Fibroblast of pulmonary artery (primary cell): ENCODE data around the gene TNIK.

Source experiments
- DNase-seq: peaks from one replicate; pipeline ENCODE4 v3.0.0-alpha.2; 2010; ENCODE audit warnings: low read depth
- H3K4me3 ChIP-seq: replicated peaks from 2 replicates; pipeline ENCODE4 v1.5.1; 2011; ENCODE audit warnings: low read depth, mild to moderate bottlenecking, control low read depth, low read length, moderate library complexity
- CTCF ChIP-seq: IDR thresholded peaks from 2 replicates; pipeline ENCODE4 v1.5.1; 2011; ENCODE audit warnings: mild to moderate bottlenecking, control low read depth, low read length, inconsistent platforms; ENCODE audit errors: missing control alignments

The TNIK gene

GRCh38 chr3:171441381-171441780 is 18.8 kb downstream of the TNIK start:
- TF ChIP-seq CTCF: no peak
- DNase-seq: no peak
- no peak overlapping the region for H3K4me3 ChIP-seq

GRCh38 chr3:171439996-171440395 is 20.2 kb downstream of the TNIK start:
- H3K4me3 ChIP-seq: no peak overlapping the region
- TF ChIP-seq CTCF: no peak
- DNase-seq: no peak

GRCh38 chr3:171437115-171437756 is 23.0 kb downstream of the TNIK start:
- H3K4me3 ChIP-seq: no peak overlapping the region
- TF ChIP-seq CTCF: no peak
- no peak for DNase-seq

GRCh38 chr3:171436380-171436779 is 23.8 kb downstream of the TNIK start:
- no peak overlapping the region for H3K4me3 ChIP-seq
- no peak for DNase-seq
- no peak for TF ChIP-seq CTCF

DNA sequence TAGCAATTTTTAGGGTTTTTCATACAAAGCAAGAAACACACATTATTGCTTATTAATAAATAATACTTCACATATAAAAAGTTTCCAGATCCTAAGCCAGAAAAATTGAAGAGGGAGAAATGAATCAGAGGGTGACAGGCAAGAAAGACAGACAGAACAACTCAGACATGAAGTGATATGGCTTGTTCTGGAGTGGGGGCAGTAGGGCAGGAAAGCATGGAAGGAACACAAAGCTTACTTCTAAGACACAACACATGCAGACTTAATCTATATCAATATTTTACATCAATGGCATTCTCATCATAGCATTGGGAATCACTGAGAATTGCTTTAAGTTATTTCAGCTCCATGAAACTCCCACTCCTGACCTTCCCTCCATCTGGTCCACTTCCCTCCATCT is 24.4 kb downstream of the TNIK start:
- H3K4me3 ChIP-seq: no peak overlapping the region
- DNase-seq: no peak
- no peak for TF ChIP-seq CTCF

DNA sequence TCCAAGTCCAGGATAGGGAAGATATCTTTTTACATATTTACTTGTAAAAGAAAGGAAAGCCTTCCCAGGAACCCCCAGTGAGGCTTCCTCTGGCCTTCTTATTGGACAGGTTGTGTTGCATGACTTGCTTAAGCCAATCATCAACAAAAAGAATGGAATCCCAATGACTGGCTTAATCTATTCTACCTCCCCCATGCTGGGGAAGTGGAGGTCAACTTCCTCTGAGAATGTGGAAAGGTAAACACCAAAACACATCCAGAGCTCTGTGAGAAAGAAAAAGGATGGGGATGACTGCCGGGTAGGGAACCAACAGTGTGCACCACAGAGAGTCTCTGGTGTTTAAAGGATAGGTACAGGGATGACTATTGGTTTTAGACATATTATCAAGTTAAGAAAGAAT is 25.1 kb downstream of the TNIK start:
- no peak for DNase-seq
- H3K4me3 ChIP-seq: no peak overlapping the region
- no peak for TF ChIP-seq CTCF

DNA sequence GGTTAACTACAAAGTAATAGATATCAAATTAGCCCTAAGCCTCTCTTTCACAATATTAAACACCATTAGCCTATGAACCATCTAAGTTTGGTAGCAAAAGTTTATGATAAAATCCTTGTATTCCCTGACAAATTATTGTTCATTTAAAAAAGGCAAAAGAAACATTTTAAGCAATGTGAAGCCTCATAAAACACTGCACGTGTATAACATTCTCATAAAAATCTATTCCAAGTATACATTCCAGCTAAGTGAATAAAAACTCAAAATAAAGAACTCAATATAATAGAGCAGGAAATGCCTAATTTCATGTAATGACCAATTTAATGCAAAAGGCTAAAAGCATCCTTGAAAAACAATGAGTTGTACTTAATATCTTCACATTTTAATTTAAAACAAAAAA is 27.7 kb downstream of the TNIK start:
- no peak for TF ChIP-seq CTCF
- no peak overlapping the region for H3K4me3 ChIP-seq
- no peak for DNase-seq
